ENCODE data around the gene GDF11.

GDF11 gene

DNA sequence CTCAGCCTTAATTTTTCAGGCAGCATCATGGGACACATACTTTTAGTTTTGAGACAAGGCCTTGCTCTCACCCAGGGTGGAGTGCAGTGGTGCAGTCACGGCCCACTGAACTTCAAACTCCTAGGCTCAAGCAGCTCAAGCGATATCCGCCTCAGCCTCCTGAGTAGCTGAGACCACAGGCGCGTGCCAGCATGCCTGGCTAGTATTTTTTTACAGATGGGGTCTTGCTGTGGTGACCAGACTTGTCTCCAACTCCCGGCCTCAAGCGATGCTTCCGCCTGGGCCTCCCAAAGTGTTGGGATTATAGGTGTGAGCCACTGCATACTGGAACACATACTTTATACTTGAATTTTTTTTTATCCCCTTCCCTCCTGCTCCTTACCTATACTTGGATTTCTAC, 20.0 kb upstream of the GDF11 start:
- DNase-seq (ENCODE audit: low read depth in 4 of 4, low spot score in 1 of 4): no peak

DNA sequence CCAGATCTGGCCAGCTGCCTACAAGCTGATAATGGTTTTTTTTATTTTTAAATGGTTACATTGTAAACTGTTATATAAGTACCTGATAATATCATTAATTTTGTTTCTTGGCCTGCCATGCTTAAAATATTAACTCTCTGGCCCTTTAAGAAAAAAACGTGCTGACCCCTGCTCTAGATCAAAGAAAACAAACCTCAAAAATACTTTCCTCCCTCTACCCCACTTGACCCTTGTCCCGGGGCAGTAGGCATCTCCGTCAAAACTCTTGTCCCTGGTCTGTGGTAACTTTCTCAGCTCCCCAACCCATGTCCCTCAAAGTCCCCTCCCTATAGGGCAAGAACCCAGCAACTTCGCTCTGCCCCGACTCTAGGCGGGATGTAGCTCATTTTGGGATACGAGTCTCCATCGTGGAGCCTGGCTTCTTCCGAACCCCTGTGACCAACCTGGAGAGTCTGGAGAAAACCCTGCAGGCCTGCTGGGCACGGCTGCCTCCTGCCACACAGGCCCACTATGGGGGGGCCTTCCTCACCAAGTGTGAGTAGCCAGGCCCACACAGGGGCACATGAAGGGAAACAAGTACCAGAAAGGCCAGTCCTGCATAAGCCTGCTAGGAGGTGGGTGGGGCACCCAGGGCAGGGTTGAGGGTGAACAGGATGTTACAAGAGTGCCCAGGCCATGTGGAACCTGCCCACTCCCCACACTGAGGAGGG, 19.3 kb upstream of the GDF11 start:
- no peak for DNase-seq (ENCODE audit: low read depth in 4 of 4, low spot score in 1 of 4)

DNA sequence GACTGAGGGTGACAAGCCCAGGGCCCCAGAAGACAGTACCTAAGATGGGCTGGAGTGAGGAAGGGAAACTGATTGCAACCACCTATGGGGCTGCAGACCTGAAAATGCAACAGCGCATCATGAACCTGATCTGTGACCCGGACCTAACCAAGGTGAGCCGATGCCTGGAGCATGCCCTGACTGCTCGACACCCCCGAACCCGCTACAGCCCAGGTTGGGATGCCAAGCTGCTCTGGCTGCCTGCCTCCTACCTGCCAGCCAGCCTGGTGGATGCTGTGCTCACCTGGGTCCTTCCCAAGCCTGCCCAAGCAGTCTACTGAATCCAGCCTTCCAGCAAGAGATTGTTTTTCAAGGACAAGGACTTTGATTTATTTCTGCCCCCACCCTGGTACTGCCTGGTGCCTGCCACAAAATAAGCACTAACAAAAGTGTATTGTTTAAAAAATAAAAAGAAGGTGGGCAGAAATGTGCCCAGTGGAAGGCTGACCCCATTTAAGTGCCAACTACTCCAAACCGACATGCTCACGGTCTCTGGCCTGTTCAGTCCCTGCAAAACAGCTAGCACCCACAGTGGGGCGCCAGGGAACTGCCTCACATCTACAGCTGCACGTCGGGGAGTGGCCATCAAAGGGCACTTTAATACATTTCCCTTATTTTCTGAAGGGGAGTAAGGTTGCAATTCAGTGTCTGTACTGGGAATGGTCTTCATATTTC, 18.5 kb upstream of the GDF11 start:
- no peak for DNase-seq (ENCODE audit: low read depth in 4 of 4, low spot score in 1 of 4)

- no peak for DNase-seq (ENCODE audit: low read depth in 4 of 4, low spot score in 1 of 4)
Observed at GRCh38 chr12:55724940-55725309, 18.0 kb upstream of the GDF11 start.

GRCh38 chr12:55725556-55725955, 17.4 kb upstream of the GDF11 start:
- no peak for DNase-seq (ENCODE audit: low read depth in 4 of 4, low spot score in 1 of 4)

DNA sequence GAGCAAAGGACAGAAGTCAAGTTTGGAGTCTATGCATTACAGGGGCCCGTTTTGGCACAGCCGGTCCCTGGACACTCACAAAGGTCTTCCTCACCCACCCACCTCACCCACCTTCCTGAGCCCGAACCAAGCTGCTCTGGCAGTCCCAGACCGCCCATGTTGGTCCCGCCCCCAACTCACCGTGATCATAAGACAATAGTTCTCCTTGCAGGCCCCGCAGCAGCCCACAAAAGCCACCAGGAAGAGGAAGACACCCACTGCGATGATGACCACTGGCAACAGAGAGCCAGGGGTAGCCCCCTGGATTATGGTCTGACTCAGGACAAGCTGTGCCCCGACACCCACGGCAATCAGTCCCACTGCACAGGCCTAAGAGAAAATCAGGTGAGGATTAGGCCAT, 16.0 kb upstream of the GDF11 start:
- DNase-seq (ENCODE audit: low read depth in 4 of 4, low spot score in 1 of 4): no peak

- DNase-seq (ENCODE audit: low read depth in 4 of 4, low spot score in 1 of 4): no peak
Observed at GRCh38 chr12:55727643-55728185, 15.2 kb upstream of the GDF11 start.

DNA sequence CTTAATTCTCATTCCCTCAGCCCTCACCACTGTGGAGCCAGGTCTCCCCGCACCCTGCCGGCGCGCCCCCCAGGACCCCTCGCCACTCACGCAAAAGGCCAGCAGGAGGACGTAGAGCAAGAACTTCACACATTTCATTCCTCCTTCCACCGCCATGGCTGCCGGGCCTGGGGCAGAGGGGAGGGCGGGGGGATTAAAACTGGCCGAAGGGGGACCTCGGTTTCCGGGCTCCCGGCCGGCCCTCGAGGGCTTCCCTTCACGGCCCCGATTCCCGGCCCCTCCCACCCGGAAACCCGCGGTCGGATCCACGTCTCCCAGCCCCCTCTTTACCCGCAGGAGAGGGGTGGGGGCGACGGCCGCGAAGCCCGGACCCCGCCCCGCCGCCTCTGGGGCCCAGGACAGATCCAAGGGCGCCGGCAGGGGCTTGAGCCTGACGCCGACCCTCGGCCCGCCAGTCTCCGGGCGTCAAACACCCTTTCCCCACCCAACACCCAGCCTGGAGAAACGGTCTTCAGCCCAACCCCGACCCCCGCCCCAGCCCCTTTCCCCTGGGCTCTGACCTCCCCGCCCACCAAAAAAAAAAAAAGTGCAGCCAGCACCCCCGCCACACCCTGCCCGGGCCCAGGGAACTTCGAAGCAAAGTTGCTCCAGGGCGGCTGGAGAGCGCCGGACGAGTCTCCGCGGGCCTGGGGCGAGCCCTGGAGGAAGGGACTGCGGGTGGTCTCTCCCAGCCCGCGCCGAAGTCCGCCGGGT, 14.6 kb upstream of the GDF11 start:
- DNase-seq (ENCODE audit: low read depth in 4 of 4, low spot score in 1 of 4): no peak

DNA sequence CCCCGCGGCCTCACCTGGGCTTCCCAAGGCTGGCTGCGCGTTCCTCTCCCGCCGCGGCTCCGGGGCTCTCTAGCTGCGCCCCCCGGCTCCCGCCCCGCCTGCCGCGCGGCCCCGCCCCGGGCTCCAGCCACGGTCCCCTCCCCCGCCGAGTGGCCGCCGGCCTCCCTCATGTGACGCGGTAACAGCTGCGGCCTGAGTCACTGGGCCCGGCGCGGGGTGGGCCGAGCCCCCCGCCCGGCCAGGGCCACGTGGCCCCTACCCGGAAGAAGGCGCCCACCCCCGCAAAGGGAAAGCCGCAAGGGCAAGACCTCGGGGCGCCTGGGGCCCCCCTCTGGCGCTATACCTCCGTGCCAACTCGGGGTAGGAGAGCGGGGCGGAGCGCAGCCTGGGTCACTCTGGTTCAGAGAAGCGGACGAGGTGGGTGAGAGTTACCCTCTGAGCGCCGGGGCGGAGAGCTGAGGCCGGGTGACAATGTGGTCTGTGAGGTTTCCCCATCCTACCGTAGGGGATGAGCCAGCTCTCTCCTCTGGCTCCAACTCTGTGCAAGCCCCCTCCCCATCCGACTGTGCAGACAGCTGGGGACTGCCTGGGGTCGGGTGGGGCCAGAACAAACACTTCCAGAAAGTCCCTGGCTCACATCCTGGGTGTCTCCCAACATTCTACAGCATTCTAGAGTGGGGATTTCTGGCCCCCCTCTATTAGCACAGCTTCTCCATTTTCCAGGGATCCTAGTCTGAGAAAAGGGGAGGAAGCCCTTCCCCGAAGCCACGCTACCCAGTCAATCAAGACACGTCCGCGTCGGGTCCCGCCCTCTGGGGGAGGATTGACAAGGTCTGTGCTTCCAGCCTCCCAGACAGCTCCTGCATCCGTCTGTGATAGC, 13.7 kb upstream of the GDF11 start, which contains the start of gene CD63:
Gene CD63 (minus strand): TSS at position 71 of the 880 bp plus-strand sequence. CDS start 668 bp downstream, outside the sequence.
- DNase-seq (ENCODE audit: low read depth in 4 of 4, low spot score in 1 of 4): peak in 3 of 4 experiments; percentile 47 to 74 (median 61)

DNA sequence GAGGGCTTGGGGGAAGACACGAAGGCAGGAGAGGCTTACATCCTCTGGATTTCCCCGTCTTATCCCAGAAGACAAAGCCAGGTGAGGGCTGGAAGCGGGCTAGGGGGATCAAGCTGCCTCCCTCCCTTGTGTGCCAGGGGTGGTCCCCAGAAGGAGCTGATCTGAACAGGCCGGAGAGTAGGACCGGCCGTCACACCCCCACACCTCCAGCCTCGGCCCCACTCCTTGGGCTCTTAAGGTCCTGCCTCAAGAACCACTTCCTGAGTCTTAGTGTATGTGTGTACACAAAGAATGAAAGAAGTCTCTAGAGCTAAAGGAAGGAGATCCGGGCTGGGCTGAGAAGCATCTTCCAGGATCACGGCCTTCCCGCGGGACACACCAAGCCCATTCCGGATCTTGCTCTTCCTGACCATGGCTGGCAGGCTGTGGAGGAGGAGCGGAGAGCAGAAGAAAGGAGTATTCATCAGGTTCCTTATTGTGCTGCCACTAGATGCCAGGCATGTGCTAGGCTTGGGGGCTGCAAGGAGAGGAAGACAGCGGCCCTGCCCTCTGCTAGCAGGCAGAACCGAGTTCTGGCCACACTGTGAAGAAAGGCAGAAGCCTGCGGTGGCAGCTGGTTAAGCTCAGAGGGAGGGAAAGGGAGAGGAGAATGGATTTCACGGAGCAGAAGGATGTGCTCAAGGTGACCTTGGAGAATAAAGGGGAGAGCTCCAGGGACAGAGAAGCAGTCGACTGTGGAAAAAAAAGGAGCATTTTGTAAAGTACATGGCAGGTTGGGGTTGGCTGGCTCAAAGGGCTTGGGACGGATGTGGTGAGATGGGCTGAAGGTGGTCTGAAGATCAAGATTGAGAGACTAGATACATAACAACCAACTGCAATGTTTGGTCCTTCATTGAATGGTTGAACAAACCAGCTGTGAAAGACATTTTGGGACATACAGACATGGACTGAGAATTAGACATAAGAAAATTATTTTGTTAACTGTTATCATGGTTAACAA, 12.8 kb upstream of the GDF11 start:
- no peak for DNase-seq (ENCODE audit: low read depth in 4 of 4, low spot score in 1 of 4)

- no peak for DNase-seq (ENCODE audit: low read depth in 4 of 4, low spot score in 1 of 4)
Observed at GRCh38 chr12:55732288-55732687, 10.6 kb upstream of the GDF11 start.

DNA sequence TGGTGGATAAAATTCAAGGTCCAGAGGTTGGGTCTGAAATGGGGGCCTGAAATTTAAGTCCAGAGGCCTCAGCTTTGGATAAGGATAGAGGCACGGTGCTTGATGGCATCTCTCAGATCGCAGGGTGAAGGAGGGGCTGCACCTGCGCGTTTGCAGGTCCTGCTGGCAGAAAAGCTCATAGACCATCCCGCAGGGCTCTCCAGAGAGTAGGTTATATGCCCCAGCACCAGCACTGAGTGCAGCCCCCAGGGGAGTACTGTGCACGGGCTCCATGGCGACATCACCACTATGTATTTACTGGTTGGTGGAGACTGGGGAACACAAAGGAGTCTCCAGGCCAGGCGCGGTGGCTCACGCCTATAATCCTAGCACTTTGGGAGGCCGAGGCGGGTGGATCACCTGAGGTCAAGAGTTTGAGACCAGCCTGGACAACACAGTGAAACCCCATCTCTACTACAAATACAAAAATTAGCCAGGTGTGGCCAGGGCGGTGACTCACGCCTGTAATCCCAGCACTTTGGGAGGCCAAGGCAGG, 9.8 kb upstream of the GDF11 start:
- no peak for DNase-seq (ENCODE audit: low read depth in 4 of 4, low spot score in 1 of 4)

DNA sequence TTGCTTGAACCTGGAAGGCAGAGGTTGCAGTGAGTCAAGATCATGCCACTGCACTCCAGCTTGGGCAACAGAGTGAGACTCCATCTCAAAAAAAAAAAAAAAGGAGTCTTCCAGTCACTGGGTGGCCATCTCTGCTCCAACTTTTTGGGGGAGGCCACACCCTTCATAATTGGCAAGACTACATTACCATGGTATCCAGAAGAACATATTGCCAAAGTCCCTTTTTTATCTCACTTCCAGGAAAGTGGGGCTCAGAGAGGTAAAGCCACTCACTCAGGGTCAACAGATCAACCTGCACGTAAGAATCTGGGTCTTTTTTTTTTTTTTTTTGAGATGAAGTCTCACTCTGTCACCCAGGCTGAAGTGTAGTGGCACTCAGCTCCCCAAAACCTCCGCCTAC, 9.1 kb upstream of the GDF11 start:
- no peak for DNase-seq (ENCODE audit: low read depth in 4 of 4, low spot score in 1 of 4)

GRCh38 chr12:55734595-55734994, 8.3 kb upstream of the GDF11 start:
- no peak for DNase-seq (ENCODE audit: low read depth in 4 of 4, low spot score in 1 of 4)

GRCh38 chr12:55736076-55736475, 6.8 kb upstream of the GDF11 start:
- DNase-seq (ENCODE audit: low read depth in 4 of 4, low spot score in 1 of 4): no peak

GRCh38 chr12:55736780-55737580, 5.9 kb upstream of the GDF11 start:
- DNase-seq (ENCODE audit: low read depth in 4 of 4, low spot score in 1 of 4): peak in 1 of 4 experiments; percentile 58

GRCh38 chr12:55737581-55738122, 5.3 kb upstream of the GDF11 start:
- DNase-seq (ENCODE audit: low read depth in 4 of 4, low spot score in 1 of 4): no peak
